Bronchial epithelial cell (primary cell): Measurements from ENCODE around the gene RIPPLY2. TPM values are rescaled to one million over a fixed set of nuclear protein-coding genes. Genes with fewer than 3 reads are reported as not detected.

Source experiments
- DNase-seq: peaks from one replicate; pipeline ENCODE4 v3.0.0-alpha.2; 2010; ENCODE audit warnings: low read depth
- FAIRE-seq: peaks from 2 replicates; lab custom pipeline; 2011; peaks lifted over from hg19 to GRCh38; lab: Jason Lieb, UNC
- H3K27me3 ChIP-seq: 2 replicates; pipeline ENCODE4 v1.5.1; 2011; ENCODE audit warnings: low read length; ENCODE audit not compliant: control insufficient read depth, insufficient read depth
- H3K36me3 ChIP-seq: 2 replicates; pipeline ENCODE4 v1.5.1; 2011; ENCODE audit warnings: low read length; ENCODE audit not compliant: control insufficient read depth, insufficient read depth
- H3K4me3 ChIP-seq: 2 replicates; pipeline ENCODE4 v1.5.1; 2011; ENCODE audit warnings: mild to moderate bottlenecking, low read depth, low read length, control low read depth
- CTCF ChIP-seq: IDR thresholded peaks from 2 replicates; pipeline ENCODE4 v1.5.1; 2011; ENCODE audit warnings: mild to moderate bottlenecking, moderate library complexity, low read length, control low read depth, inconsistent platforms; ENCODE audit not compliant: insufficient read depth, severe bottlenecking
- total RNA-seq: library from RNA; depleted of rRNA; stranded (reverse); fragments of >200 nt; gene quantifications from 2 replicates; pipeline ENCODE4 v1.2.1, GENCODE V29; 2014

The RIPPLY2 gene
- total RNA-seq, 1 donor from 2014 or later = not detected

GRCh38 chr6:83815631-83816272 is 37.4 kb upstream of the RIPPLY2 start:
- H3K27me3 ChIP-seq = no peaks in the 10 kb centered on the region
- no peak for TF ChIP-seq CTCF
- FAIRE-seq (no peak), DNase-seq (peak; percentile 70)
- no peaks in the 10 kb centered on the region for H3K36me3 ChIP-seq
- H3K4me3 ChIP-seq = no peak overlapping the region

GRCh38 chr6:83822629-83823169 is 30.5 kb upstream of the RIPPLY2 start:
- no peak overlapping the region for H3K4me3 ChIP-seq
- no peaks in the 10 kb centered on the region for H3K36me3 ChIP-seq
- no peak for FAIRE-seq
- DNase-seq = no peak
- no peak for TF ChIP-seq CTCF
- no peaks in the 10 kb centered on the region for H3K27me3 ChIP-seq

- no peak overlapping the region for H3K4me3 ChIP-seq
- DNase-seq (peak; percentile 96), FAIRE-seq (no peak)
- no peaks in the 10 kb centered on the region for H3K36me3 ChIP-seq
- TF ChIP-seq CTCF = no peak
- no peaks in the 10 kb centered on the region for H3K27me3 ChIP-seq
These were observed 28.8 kb upstream of the RIPPLY2 start for GRCh38 chr6:83824388-83824801.

- no peaks in the 10 kb centered on the region for H3K27me3 ChIP-seq
- FAIRE-seq = no peak
- TF ChIP-seq CTCF = no peak
- no peaks in the 10 kb centered on the region for H3K36me3 ChIP-seq
- no peak overlapping the region for H3K4me3 ChIP-seq
- DNase-seq = peak; percentile 47
These were observed 28.3 kb upstream of the RIPPLY2 start for GRCh38 chr6:83824831-83825230.

- Histone ChIP-seq H3K4me3 (no peak overlapping the region), H3K36me3 (no peaks in the 10 kb centered on the region), H3K27me3 (no peaks in the 10 kb centered on the region)
- TF ChIP-seq CTCF = no peak
- DNase-seq (peak; percentile 66), FAIRE-seq (no peak)
These were observed 26.1 kb upstream of the RIPPLY2 start for GRCh38 chr6:83827050-83827449.
